ENCODE measurements around the gene OOSP3.

- TF ChIP-seq CTCF (IDR thresholded peaks at IDR 0.05; ENCODE audit: poor library complexity, severe bottlenecking) (no peak), RAD21 (conservative IDR thresholded peaks at IDR 0.05) (no peak), EP300 (conservative IDR thresholded peaks at IDR 0.05; ENCODE audit: poor library complexity, severe bottlenecking) (no peak), EZH2 (IDR thresholded peaks at IDR 0.05; ENCODE audit: borderline replicate concordance, insufficient read depth, low read length, poor library complexity, severe bottlenecking) (no peak), POLR2AphosphoS5 (IDR thresholded peaks at IDR 0.05) (no peak), REST (IDR thresholded peaks at IDR 0.05; ENCODE audit: borderline replicate concordance) (no peak), MXI1 (conservative IDR thresholded peaks at IDR 0.05; ENCODE audit: poor library complexity, severe bottlenecking) (no peak), SMC3 (conservative IDR thresholded peaks at IDR 0.05; ENCODE audit: poor library complexity) (no peak), TAF1 (IDR thresholded peaks at IDR 0.05; ENCODE audit: low read depth) (no peak)
Observed at GRCh38 chr11:59898650-59899049, 20.1 kb downstream of the OOSP3 start.
